Measurements from ENCODE around the gene KRTAP3-3.

KRTAP3-3 gene

GRCh38 chr17:40950176-40950575, 43.8 kb downstream of the KRTAP3-3 start:
- POLR2A ChIA-PET, result no interaction called here
- no peak for DNase-seq (ENCODE audit: extremely low spot score)
- no peak for TF ChIP-seq CTCF (IDR thresholded peaks at IDR 0.05; ENCODE audit: control extremely low read depth, extremely low read depth, low read depth, missing control alignments)

GRCh38 chr17:40949418-40949817, 44.5 kb downstream of the KRTAP3-3 start:
- no peak for TF ChIP-seq CTCF (IDR thresholded peaks at IDR 0.05; ENCODE audit: control extremely low read depth, extremely low read depth, low read depth, missing control alignments)
- DNase-seq (ENCODE audit: extremely low spot score), result no peak
- CTCF ChIA-PET, result no interaction called here
- POLR2A ChIA-PET, result no interaction called here

More at GRCh38 chr17:40950176-40950575, 43.8 kb downstream of the KRTAP3-3 start:
- CTCF ChIA-PET, result no interaction called here

GRCh38 chr17:40947929-40948328, 46.0 kb downstream of the KRTAP3-3 start:
- TF ChIP-seq CTCF (IDR thresholded peaks at IDR 0.05; ENCODE audit: control extremely low read depth, extremely low read depth, low read depth, missing control alignments), result no peak
- POLR2A ChIA-PET, result no interaction called here
- no peak for DNase-seq (ENCODE audit: extremely low spot score)
- CTCF ChIA-PET, result no interaction called here

GRCh38 chr17:40945414-40945813, 48.5 kb downstream of the KRTAP3-3 start:
- CTCF ChIA-PET, result interaction anchor here (1.4 kb wide), 1 partner anchor 29 kb away, joined by 3 read pairs; no protein-coding TSS in a partner anchor
- TF ChIP-seq CTCF (IDR thresholded peaks at IDR 0.05; ENCODE audit: control extremely low read depth, extremely low read depth, low read depth, missing control alignments), result no peak
- DNase-seq (ENCODE audit: extremely low spot score), result no peak
- POLR2A ChIA-PET, result no interaction called here

GRCh38 chr17:40944531-40944930, 49.4 kb downstream of the KRTAP3-3 start:
- ChIA-PET POLR2A (no interaction called here), CTCF (interaction anchor here (1.0 to 1.4 kb wide), 2 partner anchors 16 to 28 kb away, joined by 3 read pairs; no protein-coding TSS in a partner anchor)
- no peak for TF ChIP-seq CTCF (IDR thresholded peaks at IDR 0.05; ENCODE audit: control extremely low read depth, extremely low read depth, low read depth, missing control alignments)
- no peak for DNase-seq (ENCODE audit: extremely low spot score)

All from GM10248 (cell line).